HG03095 (cell line): ENCODE measurements around the gene EYA4.

Source experiments
- ATAC-seq: cut with Tn5 transposase; IDR thresholded peaks from one replicate; pipeline ENCODE4 v1.9.1; 2021; ENCODE audit warnings: moderate library complexity; ENCODE audit not compliant: unreplicated experiment

Gene EYA4

GRCh38 chr6:133288662-133289061 is 47.5 kb downstream of the EYA4 start:
- ATAC-seq: no peak

- ATAC-seq: no peak
Observed at GRCh38 chr6:133289733-133290306, 48.7 kb downstream of the EYA4 start.

GRCh38 chr6:133290930-133291329 is 49.8 kb downstream of the EYA4 start:
- no peak for ATAC-seq

- ATAC-seq: no peak
Observed at GRCh38 chr6:133291671-133292070, 50.5 kb downstream of the EYA4 start.

DNA sequence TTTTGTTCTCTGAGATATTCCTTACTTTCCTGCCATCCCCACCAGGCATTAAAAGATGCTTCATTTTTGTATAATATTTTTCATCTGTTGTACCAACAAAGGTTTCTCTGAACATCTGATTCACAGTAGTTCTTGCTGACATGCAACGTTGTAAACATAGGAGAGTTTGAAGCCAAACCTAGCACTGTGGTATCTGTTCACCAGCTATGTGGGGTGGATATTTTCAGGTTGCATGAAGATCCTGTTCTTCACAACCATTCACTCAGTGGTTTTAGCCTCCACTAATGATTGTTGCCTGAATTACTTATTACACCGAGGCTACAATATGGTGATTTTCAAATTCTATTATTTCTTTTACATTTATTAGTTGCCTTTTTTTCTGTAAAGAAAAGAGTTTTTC is 56.5 kb downstream of the EYA4 start:
- no peak for ATAC-seq

DNA sequence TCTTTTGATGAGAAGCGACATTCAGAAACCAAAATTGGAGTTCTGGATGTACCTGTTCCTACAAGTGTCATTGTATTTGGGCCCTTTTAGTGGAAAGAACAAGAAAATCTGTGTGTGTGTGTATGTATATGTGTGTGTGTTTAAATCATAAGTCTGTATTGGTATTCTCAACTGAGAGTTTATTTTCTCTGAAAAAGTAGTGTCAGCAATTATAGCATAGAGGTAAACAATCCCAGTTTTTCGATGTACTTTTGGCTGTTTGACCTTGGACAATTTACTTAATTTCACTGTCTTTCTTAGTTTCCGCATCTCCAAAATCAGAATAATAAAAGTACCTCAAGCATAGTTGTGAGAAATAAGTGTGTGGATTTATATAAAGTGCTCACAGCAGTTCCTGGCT is 57.2 kb downstream of the EYA4 start:
- ATAC-seq: no peak

- ATAC-seq: no peak
Observed at GRCh38 chr6:133298801-133299200, 57.6 kb downstream of the EYA4 start.

GRCh38 chr6:133300896-133301295 is 59.7 kb downstream of the EYA4 start:
- no peak for ATAC-seq

- ATAC-seq: no peak
Observed at GRCh38 chr6:133301835-133302234, 60.7 kb downstream of the EYA4 start.

GRCh38 chr6:133306931-133307330 is 65.8 kb downstream of the EYA4 start:
- ATAC-seq: no peak

DNA sequence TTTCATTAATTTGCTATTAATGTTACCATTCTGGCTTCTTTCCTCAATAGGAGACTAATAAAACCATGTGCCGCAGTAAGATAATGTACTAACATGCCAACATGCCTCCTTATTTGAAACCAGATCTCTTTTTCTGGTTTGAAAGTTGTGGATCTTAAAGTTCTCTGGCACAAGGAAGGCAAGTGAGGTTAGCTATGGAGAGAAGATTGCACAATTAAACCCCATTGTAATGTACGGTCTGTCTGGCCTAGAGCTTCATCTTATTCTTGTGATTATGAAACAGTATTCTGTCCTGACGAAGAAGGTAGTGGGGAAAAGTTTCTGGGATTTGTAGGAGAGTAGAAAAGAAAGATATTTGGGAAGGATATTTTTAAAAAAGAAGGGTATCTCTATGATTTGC is 68.4 kb downstream of the EYA4 start:
- no peak for ATAC-seq

- no peak for ATAC-seq
Observed at GRCh38 chr6:133312006-133312405, 70.8 kb downstream of the EYA4 start.

GRCh38 chr6:133313068-133313467 is 71.9 kb downstream of the EYA4 start:
- no peak for ATAC-seq

DNA sequence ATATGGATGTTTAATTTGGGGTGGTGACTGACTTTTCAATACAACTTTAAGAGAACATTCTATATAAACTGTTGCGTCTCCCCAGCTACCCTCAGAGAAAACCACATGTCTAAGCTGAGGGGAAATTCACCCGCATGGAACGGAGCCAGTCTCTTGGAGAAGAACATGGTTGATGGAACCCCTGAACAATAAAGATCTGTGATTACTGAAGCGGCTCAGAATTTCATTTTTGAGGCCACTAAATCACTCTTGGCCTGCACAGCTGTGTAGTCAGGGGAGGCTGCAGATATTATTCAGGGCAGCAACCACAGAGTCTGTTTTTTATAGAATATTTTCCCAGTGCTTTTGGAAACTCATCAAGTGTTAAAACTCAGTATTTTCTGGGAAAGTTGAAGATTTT is 73.8 kb downstream of the EYA4 start:
- no peak for ATAC-seq

GRCh38 chr6:133315811-133316210 is 74.7 kb downstream of the EYA4 start:
- no peak for ATAC-seq

- no peak for ATAC-seq
Observed at GRCh38 chr6:133317704-133318103, 76.5 kb downstream of the EYA4 start.

GRCh38 chr6:133326584-133326983 is 85.4 kb downstream of the EYA4 start:
- no peak for ATAC-seq

DNA sequence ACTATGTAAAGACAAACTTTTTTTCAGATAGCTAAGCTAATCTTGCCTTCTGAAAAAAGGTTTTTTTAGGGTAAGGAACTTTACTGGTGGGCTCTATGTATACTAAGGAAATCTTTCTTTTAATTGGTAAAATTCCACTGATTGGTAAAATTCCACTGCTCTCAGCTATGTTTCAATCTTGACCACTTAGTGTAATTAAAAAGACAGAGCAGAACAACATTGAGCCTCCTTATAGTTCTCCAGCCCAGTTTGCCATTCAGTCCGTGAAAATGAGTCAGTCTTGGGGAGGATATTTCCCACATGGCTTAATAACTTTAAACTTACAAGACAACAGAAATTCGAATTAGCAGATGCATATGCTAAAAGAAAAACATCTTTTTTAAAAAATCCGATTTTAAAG is 92.7 kb downstream of the EYA4 start:
- no peak for ATAC-seq

- ATAC-seq: no peak
Observed at GRCh38 chr6:133337308-133337707, 96.2 kb downstream of the EYA4 start.

- no peak for ATAC-seq
Observed at GRCh38 chr6:133339543-133340384, 98.6 kb downstream of the EYA4 start.

DNA sequence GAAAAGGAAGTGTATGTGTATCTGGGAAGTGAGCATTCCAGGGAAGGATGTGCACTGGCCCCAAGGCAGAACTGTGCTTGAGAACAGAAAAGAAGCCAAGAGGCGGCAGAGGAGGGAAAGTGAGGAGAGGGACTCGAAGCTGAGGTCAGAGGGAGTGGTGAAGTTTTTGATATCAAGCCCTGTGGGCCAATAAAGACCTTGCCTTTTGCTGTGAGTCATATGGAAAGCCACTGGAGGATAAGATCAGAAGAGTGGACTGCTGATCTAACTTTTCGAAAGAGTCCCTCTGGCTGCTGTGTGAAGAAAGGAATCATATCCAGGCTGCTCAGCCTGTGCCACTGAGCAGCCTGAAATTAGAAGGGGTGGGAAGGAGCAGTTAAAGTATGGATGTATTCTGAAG is 99.4 kb downstream of the EYA4 start:
- no peak for ATAC-seq

- ATAC-seq: no peak
Observed at GRCh38 chr6:133341607-133342158, 100.5 kb downstream of the EYA4 start.
